ENCODE measurements around the gene FAM237B.

Gene FAM237B

GRCh38 chr7:90311175-90311574 lies 9.9 kb downstream of the FAM237B start:
- no peaks in the 10 kb centered on the region for H3K27me3 ChIP-seq (replicated peaks; ENCODE audit: control insufficient read depth, insufficient read depth, low read length)
- no peak overlapping the region for H3K4me3 ChIP-seq (replicated peaks; ENCODE audit: low read depth, low read length)
- TF ChIP-seq, protein P1, sequence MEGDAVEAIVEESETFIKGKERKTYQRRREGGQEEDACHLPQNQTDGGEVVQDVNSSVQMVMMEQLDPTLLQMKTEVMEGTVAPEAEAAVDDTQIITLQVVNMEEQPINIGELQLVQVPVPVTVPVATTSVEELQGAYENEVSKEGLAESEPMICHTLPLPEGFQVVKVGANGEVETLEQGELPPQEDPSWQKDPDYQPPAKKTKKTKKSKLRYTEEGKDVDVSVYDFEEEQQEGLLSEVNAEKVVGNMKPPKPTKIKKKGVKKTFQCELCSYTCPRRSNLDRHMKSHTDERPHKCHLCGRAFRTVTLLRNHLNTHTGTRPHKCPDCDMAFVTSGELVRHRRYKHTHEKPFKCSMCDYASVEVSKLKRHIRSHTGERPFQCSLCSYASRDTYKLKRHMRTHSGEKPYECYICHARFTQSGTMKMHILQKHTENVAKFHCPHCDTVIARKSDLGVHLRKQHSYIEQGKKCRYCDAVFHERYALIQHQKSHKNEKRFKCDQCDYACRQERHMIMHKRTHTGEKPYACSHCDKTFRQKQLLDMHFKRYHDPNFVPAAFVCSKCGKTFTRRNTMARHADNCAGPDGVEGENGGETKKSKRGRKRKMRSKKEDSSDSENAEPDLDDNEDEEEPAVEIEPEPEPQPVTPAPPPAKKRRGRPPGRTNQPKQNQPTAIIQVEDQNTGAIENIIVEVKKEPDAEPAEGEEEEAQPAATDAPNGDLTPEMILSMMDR (IDR thresholded peaks at IDR 0.05; ENCODE audit: insufficient read depth, low read length, poor library complexity, severe bottlenecking): no peak
- no peak for DNase-seq (ENCODE audit: extremely low read depth, insufficient read length)
- no peaks in the 10 kb centered on the region for H3K36me3 ChIP-seq (ENCODE audit: control insufficient read depth, insufficient read depth, low read length)

- TF ChIP-seq, protein P1 (IDR thresholded peaks at IDR 0.05; ENCODE audit: insufficient read depth, low read length, poor library complexity, severe bottlenecking): no peak
- Histone ChIP-seq H3K36me3 (ENCODE audit: control insufficient read depth, insufficient read depth, low read length) (no peaks in the 10 kb centered on the region), H3K4me3 (replicated peaks; ENCODE audit: low read depth, low read length) (no peak overlapping the region), H3K27me3 (replicated peaks; ENCODE audit: control insufficient read depth, insufficient read depth, low read length) (no peaks in the 10 kb centered on the region)
- no peak for DNase-seq (ENCODE audit: extremely low read depth, insufficient read length)
Observed at GRCh38 chr7:90309872-90310271, 11.2 kb downstream of the FAM237B start.

GRCh38 chr7:90303241-90303640 lies 17.9 kb downstream of the FAM237B start:
- Histone ChIP-seq H3K27me3 (replicated peaks; ENCODE audit: control insufficient read depth, insufficient read depth, low read length) (no peaks in the 10 kb centered on the region), H3K4me3 (replicated peaks; ENCODE audit: low read depth, low read length) (no peak overlapping the region), H3K36me3 (ENCODE audit: control insufficient read depth, insufficient read depth, low read length) (no peaks in the 10 kb centered on the region)
- no peak for DNase-seq (ENCODE audit: extremely low read depth, insufficient read length)
- TF ChIP-seq, protein P1 (IDR thresholded peaks at IDR 0.05; ENCODE audit: insufficient read depth, low read length, poor library complexity, severe bottlenecking): no peak

- Histone ChIP-seq H3K36me3 (ENCODE audit: control insufficient read depth, insufficient read depth, low read length) (no peaks in the 10 kb centered on the region), H3K4me3 (replicated peaks; ENCODE audit: low read depth, low read length) (no peak overlapping the region), H3K27me3 (replicated peaks; ENCODE audit: control insufficient read depth, insufficient read depth, low read length) (no peaks in the 10 kb centered on the region)
- DNase-seq (ENCODE audit: extremely low read depth, insufficient read length): no peak
- TF ChIP-seq, protein P1 (IDR thresholded peaks at IDR 0.05; ENCODE audit: insufficient read depth, low read length, poor library complexity, severe bottlenecking): peak; percentile 69
Observed at GRCh38 chr7:90298145-90299038, 22.7 kb downstream of the FAM237B start.

DNA sequence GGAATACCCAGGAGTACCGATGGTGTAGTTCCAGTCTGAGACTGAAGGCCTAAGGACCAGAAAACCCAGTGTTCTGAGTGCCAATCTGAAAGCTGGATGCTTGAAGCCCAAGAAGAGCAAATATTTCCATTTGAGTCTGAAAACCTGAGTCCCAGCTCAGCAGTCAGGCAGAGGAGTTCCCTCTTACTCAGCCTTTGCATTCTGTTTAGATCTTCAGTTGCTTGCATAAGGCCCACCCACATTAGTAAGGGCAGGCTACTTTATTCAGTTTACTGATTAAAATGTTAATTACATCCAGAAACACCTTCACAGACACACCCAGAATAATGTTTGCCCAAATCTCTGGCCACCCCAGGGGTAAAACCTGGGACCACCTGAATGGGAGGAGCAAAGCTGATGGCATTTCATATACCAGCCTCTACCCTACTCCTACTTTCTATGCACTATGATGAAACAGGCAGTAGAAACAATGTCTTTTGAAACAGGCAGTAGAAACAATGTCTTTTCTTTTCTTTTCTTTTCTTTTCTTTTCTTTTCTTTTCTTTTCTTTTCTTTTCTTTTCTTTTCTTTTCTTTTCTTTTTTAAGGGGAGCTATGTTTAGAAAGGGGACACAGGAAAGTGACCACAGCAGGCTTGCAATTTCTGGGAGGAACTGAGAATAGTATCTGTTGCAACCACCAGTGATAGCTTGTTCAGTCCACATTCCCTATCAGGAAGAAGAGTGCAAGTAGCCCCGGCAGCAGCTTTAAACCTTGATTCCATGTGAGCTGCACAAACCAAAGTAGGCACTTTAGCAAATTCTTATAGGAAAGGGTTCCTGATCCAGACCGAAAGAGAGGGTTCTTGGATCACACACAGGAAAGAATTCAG lies 30.6 kb downstream of the FAM237B start:
- Histone ChIP-seq H3K4me3 (replicated peaks; ENCODE audit: low read depth, low read length) (no peak overlapping the region), H3K27me3 (replicated peaks; ENCODE audit: control insufficient read depth, insufficient read depth, low read length) (no peaks in the 10 kb centered on the region), H3K36me3 (ENCODE audit: control insufficient read depth, insufficient read depth, low read length) (no peaks in the 10 kb centered on the region)
- TF ChIP-seq, protein P1 (IDR thresholded peaks at IDR 0.05; ENCODE audit: insufficient read depth, low read length, poor library complexity, severe bottlenecking): no peak
- no peak for DNase-seq (ENCODE audit: extremely low read depth, insufficient read length)
